Iris pigment epithelial cell (primary cell): ENCODE data around the gene FBXO46.
A peak's percentile ranks its signal among the peaks of the same experiment; 100 is the strongest.

Experiments
- DNase-seq: peaks from one replicate; pipeline ENCODE4 v3.0.0-alpha.2; 2011; ENCODE audit warnings: low read depth

FBXO46 gene

DNA sequence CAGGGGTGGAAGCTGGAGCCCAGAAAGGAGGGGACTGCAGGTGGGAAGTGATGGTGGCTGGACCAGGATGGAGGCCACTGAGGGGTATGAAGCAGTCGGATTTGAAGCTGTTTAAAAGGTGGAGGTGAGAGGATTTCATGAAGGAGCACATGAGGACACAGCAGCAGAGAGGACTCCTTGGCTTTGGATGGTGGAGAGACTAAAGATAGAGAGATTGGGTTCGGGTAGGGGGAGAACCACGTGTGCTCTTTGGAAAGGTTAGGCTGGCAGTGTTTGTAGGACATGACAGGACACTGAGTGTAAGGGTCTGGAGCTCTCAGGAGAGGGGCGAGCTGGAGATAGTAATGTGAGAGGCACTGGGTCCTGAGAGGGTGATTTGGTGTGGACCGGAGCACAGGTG, 47.8 kb downstream of the FBXO46 start:
- DNase-seq = no peak

- DNase-seq = no peak
These were observed 48.6 kb downstream of the FBXO46 start for GRCh38 chr19:45682117-45682516.

DNA sequence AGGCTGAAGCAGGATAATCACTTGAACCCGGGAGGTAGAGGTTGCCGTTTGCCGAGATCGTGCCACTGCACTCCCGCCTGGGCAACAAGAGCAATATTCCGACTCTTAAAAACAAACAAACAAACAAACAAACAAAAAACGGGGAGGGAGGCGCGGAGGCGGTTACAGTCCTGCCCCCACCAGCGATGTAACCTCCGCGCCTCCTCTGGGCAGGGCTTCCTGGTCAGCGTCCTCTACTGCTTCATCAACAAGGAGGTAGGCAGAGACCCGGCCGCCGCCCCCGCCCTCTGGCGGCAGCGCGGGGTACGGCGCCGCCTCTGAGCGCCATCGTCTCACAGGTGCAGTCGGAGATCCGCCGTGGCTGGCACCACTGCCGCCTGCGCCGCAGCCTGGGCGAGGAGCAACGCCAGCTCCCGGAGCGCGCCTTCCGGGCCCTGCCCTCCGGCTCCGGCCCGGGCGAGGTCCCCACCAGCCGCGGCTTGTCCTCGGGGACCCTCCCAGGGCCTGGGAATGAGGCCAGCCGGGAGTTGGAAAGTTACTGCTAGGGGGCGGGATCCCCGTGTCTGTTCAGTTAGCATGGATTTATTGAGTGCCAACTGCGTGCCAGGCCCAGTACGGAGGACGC, 49.2 kb downstream of the FBXO46 start:
- peak; percentile 75 for DNase-seq

- DNase-seq = peak; percentile 96
These were observed 53.1 kb downstream of the FBXO46 start for GRCh38 chr19:45677351-45678230.

- no peak for DNase-seq
These were observed 53.8 kb downstream of the FBXO46 start for GRCh38 chr19:45676851-45677263.

GRCh38 chr19:45674946-45675345, 55.8 kb downstream of the FBXO46 start:
- DNase-seq = no peak

DNA sequence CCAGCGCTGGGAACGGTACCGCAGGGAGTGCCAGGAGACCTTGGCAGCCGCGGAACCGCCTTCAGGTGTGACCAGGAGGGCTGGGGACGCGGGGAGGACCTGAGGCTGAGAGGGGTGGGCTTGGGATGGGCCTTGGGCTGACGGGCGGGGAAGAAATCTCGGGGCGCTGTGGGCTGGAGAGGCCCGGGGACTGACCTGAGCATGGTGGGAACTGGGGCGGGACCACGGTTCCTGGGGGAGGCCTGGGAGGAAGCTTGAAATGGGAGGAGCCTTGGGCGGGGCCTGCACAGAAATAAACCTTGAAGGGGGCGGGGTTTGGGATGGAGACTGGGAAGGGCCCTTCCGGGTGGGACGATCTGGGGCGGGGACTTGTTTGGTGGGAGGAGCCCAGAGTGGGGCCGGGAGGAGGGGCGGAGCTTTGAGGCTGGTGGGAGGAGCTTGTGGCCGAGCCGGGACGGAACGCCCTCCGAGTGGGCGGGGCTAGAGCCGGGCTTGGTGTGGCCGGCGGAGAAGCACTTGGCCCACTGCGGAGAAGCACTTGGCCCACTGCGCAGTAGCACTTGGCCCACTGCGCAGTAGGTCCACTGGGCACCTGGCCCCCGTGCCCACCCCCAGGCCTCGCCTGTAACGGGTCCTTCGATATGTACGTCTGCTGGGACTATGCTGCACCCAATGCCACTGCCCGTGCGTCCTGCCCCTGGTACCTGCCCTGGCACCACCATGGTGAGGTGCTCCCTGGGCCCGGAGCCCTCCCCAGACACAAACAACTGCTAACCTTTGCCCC, 59.8 kb downstream of the FBXO46 start:
- DNase-seq = peak; percentile 85

GRCh38 chr19:45668342-45668871, 62.3 kb downstream of the FBXO46 start:
- DNase-seq = no peak

- DNase-seq = no peak
These were observed 62.9 kb downstream of the FBXO46 start, which contains the start of gene GIPR for GRCh38 chr19:45667620-45668341. Gene GIPR (plus strand): TSS chr19:45668221. CDS start chr19:45669521, 1,300 bp downstream.

- DNase-seq = no peak
These were observed 66.1 kb downstream of the FBXO46 start for GRCh38 chr19:45664575-45664974.

GRCh38 chr19:45663800-45664199, 66.9 kb downstream of the FBXO46 start:
- no peak for DNase-seq

GRCh38 chr19:45660636-45661035, 70.1 kb downstream of the FBXO46 start:
- no peak for DNase-seq
